Fibroblast of skin of abdomen (primary cell): ENCODE results near the gene PPP2R2C.

ENCODE experiments used
- DNase-seq: peaks from one replicate; pipeline ENCODE4 v3.0.0-alpha.2; 2013

Gene PPP2R2C

DNA sequence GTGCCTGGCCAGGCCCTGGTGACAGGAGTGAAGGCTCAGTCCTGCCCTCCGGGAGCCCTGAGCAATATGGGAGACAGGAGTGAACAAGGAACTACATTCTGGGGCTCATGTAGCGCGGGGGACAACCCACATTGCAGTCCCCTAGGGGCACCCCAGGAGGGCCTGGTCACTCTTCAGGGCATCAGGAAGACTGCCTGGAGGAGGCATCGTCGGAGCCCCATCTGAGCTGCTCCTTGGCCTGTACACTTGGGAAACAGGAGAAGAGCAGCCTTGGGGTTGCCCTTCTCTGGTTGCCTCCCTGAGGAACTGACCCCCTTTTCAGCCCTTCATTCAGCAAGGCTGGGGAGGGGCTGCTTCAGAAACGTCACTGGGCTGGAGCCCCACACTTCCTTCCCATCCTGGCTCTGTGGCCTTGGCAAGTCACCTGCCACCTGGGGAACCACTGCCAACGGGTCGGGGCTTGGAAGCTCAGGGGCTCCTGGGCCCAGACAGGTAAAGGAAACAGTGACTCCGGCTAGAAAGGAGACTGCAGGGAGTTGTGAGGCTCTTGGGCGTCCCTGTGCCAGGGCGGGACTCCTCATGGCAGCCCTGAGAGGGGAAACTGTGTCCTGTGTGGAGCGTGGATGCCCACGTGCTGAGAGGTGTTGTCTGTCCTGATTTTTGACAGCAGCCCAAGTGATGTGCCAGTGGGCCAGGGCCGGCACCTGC is 192.7 kb downstream of the PPP2R2C start:
- no peak for DNase-seq

DNA sequence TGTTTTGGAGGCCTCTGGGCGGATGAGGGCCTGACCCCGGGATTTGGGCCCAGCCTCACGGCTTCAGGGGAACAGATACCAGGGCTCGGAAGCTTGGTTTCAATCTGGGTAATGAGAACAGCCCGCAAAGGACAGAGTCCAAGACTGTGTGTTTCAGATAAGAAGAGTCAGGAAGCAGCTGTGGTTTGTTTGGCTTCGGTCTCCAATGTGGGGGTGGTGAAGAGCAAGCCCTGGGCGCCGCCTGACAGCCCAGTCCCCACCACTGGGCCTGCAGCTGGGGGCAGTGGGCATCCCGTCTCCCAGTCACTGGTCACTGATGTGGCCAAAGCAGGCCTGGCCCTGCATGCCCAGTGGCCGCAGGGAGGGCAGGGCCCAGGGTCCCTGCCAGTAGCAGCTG is 193.6 kb downstream of the PPP2R2C start:
- no peak for DNase-seq

DNA sequence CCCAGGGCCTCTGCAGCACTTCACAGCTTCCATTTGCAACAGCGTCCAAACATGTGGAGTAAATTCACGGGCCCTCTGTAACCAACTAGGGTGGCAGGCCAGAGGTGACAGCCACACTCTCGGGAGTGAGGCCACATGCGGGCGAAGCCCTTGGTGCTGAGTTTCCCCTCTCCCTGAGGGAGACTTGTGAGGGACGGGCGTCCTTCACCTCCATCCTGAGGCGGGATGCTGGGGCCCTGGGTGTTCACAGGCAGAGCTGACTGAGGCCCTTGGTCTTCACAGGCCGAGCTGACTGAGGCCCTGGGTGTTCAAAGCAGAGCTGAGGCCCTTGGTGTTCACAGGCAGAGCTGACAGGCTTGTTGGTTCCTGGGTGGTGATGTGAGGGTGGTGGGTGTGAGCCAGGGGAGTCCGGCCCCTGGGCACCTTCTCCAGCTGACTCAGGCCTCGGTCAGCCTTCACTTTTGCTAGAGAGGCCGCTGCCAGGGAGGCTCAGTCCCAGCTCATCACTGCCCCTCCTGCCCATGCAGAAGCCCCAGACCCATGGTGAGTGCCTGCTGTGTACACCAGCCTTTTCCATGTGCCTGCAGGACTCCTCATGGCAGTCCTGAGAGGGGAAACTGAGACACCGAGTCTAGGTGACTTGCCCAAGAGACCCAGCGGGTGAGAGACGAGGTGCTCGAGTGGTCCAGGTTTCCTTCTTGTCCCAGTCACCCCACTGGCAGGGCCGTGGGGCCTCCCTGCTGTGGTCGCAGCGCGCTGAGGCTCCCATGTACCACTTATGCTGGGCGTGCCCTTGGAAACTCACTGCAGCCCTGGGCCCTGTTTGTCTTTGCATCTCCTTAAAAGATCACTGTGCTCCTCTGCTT is 194.2 kb downstream of the PPP2R2C start:
- DNase-seq = no peak

DNA sequence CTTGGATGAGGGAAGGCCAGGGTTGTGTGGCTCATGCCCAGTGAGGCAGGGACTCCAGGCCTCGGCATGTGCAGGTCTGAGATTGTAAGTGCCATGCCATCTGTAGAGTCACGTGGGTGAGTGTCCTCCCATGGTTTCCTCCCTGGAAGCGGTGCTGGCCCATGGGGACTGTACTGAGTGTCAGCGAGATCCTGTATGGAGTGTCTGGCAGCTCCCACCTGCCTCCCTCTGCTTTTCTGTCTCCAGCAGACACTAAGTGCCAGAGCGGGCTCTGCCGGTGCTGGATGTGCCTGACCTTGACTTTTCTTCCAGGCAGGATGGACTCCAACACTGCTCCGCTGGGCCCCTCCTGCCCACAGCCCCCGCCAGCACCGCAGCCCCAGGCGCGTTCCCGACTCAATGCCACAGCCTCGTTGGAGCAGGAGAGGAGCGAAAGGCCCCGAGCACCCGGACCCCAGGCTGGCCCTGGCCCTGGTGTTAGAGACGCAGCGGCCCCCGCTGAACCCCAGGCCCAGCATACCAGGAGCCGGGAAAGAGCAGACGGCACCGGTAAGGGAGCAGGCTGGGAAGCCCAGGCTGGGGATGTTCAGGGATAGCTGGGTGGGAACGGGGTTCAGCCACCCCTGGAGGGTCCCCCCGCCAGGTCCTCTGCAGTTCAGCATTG is 195.1 kb downstream of the PPP2R2C start:
- no peak for DNase-seq

DNA sequence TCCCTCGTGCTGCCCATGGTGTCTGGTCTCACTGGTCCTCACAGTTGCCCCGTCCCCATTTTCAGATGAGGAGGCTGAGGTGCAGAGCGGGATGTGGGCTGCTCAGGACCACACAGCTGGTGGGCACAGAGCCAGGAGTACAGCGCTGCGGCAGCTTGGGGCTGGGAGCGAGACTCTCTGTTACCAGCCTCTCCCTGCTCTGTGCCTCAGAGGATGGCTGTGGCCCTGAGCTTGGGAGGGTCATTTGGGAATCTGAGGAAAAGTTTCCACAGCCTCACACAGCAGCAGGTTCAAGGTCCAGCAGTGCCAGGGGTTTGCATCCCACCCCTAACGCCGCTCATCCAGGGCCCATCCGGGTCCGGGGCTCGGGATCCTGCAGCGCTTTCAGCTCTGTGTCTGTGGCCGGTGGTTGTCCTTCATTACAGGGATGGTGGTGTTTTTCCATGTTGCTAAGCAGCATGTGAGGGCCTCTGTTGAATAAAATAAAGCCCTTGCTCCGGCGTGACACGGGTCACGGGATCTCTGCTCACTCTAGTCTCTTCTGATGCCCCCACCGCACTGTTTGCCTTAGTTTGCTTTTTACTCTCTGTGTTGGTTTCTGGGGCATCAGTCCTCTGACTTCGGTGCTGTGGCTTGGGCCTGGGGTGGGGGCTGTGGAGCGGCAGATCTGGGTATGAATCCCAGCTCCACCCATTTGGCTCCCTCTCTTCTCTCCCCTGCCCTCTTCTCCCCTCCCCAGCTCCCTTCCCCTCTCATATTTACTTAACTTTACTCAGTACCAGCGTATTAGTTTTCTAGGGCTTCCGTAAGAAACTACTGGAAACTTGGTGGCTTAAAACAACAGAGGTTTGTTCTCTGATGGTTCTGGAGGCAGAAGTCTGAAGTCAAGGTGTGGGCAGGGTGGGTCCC is 196.3 kb downstream of the PPP2R2C start:
- no peak for DNase-seq

DNA sequence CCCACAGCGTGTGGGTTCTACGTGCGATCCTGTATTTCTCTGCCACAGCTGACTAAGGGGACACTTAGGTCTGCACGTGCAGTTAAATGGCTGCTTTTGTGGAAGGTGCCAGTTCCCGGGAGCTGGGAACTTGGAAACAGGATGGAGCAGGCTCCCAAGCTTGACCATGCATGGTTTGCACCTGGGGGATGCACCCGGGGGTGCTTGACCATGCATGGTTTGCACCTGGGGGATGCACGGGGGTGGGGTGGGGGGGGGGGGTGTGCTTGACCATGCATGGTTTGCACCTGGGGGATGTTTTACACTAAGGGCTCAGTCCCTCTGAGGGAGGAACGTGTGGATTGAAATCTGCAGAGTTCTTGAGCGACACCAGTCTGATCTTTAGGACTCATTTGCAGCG is 197.1 kb downstream of the PPP2R2C start:
- no peak for DNase-seq

DNA sequence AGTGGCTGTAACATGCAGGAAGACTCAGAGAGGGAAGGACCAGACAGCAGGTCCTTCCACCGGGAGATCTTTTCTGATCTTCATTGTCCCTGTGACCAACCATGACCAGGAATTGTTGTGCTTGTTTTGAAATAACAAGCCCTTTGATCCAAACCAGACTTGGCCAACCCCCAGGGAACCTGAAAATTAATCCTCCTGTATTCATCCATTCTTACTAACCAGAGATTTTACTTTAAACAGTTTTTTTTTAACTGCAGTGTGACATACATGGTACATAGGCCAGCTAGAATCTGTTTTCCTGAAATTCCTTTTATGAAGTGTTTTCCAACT is 198.8 kb downstream of the PPP2R2C start:
- no peak for DNase-seq

DNA sequence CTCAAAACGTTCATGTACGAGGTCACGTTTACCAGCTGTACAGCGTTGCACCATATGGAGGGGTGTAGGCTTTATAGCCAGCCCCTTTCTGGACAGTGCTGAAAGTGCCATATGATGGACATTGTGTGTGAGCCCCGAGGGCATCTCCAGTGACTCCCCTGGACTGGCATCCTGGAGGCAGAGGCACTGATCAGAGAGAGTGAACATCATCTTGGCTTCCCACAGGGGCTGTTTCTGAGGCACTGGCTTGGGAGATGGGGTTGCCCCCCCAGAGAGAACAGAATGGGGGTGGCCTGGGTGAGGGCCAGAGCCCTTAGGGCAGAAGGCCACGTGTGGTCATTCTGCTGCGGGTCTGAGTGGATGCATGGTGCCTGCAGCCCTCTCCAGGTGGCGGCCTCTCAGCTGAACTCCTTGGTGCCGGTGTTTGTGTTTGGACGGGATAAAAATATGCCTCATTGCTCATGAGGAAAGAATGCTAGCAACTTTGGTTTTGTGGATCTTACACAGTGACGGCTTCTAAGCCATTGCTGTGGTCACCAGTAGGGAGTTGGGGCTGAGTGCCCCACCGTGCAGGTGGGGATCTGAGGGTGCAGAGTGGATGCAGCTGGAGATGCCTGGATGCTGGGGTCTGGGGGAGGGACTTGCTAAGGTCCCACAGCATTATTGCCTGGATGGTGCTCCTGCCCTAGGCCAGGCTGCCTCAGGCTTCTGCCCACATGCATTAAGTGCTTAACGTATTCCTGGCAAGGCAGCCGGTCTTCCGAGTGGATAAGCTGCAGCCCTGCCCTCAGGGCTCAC is 199.4 kb downstream of the PPP2R2C start:
- DNase-seq = peak; percentile 72

DNA sequence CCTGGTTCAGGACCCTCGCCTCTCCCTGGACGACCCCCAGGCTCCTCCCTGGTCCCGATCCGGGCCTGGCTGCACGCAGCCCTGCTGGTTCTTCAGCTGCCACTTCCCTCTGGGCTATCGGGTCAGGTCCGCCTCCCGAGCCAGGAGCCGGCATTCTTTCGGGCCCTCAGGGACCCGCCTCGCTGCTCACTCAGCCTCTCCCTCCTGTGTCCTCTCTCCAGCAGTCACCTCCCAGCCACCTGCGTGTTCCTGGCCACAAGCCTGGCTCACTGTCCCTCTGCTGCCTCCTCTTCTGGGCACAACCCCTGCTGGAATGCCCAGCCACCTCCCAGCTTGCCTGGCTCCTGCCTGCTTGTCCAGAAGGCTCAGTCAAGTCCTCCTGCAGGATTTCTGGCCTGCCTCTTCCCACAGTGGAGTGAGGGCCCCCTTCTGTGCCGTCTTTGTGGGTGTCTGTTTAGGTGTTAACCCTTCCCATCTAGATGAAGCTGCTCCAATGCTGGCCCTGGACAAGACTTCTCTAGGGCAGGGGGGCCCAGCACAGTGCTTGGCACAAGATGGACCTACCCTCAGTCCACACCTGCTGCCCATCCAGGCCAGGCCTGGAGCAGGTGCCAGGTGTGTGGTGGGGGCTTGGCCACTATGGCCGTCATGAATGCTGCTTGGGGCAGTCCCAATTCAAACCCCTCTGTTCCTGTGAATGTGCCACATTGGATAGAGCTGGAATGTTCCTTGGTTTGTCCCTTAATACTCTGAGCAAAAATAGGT is 200.5 kb downstream of the PPP2R2C start:
- no peak for DNase-seq

DNA sequence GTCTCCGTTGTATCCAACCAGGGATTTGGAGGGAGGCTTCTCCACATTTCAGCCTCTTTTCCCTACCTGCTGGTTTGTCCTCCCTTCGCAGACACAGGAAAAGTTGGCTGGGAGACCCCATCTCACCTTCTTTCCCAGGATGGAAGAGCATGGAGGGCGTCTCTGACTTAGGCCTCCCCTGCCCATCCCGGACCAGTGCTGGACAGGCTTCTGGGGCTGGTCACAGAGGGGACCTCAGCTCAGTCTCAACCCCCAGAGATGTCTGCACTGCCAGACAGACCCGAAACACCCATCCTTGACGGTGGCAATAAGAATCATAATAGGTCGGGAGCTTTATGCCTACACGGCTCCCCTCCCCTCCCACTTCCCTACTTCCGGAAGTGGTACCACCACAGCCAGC is 201.2 kb downstream of the PPP2R2C start:
- no peak for DNase-seq

DNA sequence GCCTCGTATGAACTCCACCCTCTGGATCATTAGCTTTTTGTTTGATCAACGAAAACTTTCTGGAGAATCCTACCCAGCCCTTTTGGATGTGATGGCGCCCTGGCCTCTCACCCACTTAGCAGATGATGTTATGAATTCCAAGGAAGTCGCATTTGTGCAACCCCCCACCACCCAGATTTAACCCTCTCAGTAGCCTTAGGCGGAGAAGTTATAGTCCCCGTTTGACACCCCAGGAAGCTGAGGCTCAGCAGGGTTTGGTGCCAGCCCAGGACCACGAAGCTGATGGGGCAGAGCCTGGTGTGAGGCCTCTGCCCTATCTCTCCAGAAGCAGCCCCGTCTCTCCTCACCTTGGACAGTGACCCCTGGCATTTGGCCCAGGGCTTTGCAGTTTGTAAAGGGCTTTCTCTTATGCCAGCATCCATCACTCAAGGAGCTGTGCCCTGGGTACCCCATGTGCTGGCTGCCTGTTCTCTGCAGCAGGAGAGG is 201.7 kb downstream of the PPP2R2C start:
- DNase-seq = peak; percentile 26
